Activated naive CD4-positive, alpha-beta T cell treated with anti-CD3 and anti-CD28 coated beads for 36 hours (primary cell): Measurements from ENCODE around the gene KLHL5. TPM values are rescaled to one million over a fixed set of nuclear protein-coding genes. Genes with fewer than 3 reads are reported as not detected.
"Not testable (repeated sequence)": the region's sequence is repeated elsewhere in the genome, so short reads cannot be mapped to it uniquely, and the experiment has no call there.

Source experiments
- CTCF ChIA-PET: fragments of 350-600 bp; sonication (Branson Sonifier 250); formaldehyde crosslinking; loops from one replicate; lab custom pipeline; 2021; ENCODE audit warnings: antibody characterized with exemption; lab: Charles Lee
- DNase-seq: peaks from one replicate; pipeline ENCODE4 v3.0.0-alpha.2; 2020
- H3K27ac Mint-ChIP-seq: one replicate; pipeline ENCODE4 v1.8.0; 2021; ENCODE audit warnings: mild to moderate bottlenecking, mixed read lengths
- H3K27me3 Mint-ChIP-seq: one replicate; pipeline ENCODE4 v1.8.0; 2021; ENCODE audit warnings: low read depth, mixed read lengths
- H3K36me3 Mint-ChIP-seq: one replicate; pipeline ENCODE4 v1.8.0; 2021; ENCODE audit warnings: low read depth, mixed read lengths
- H3K4me1 Mint-ChIP-seq: one replicate; pipeline ENCODE4 v1.8.0; 2021; ENCODE audit warnings: low read depth, mixed read lengths
- H3K4me3 Mint-ChIP-seq: one replicate; pipeline ENCODE4 v1.8.0; 2021; ENCODE audit warnings: mild to moderate bottlenecking, moderate library complexity, mixed read lengths
- H3K9me3 Mint-ChIP-seq: one replicate; pipeline ENCODE4 v1.8.0; 2021; ENCODE audit warnings: mixed read lengths
- intact Hi-C: fragments of 100-400 bp; cut with micrococcal nuclease; formaldehyde crosslinking; loops from one replicate; pipeline ENCODE4 v1.15.1; 2023
- total RNA-seq, 2 experiments: library from RNA; stranded (reverse); gene quantifications; one replicate each; pipeline ENCODE4 v1.2.3, GENCODE V29; 2021

The KLHL5 gene
- total RNA-seq, 2 experiments from 2014 or later: 14.1 to 14.9 TPM

DNA sequence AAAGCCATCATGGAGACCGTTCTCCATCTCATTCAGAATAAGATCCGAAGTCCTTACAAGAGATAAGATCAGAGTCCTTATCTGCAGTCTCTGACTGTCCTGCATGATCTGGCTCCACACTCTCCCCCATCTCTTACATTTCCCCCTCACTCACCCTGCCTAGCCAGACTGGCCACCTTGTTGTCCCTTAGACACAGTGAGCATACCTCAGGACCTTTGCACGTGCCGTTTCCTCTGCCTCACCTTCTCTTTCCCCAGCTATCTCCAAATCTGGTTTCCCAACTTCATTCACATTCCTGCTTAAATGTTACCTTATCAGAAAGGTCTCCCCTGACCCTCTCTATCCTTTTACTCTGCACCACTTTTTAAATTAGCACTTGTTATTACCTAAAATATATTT, 44.0 kb downstream of the KLHL5 start:
- H3K4me1 Mint-ChIP-seq: no peaks in the 10 kb centered on the region
- no peaks in the 10 kb centered on the region for H3K27me3 Mint-ChIP-seq
- H3K4me3 Mint-ChIP-seq: no peak overlapping the region
- intact Hi-C loops: no loop called here
- no peak overlapping the region for H3K27ac Mint-ChIP-seq
- peaks cover 16% of the 10 kb centered on the region for H3K36me3 Mint-ChIP-seq
- CTCF ChIA-PET: interaction anchor here (1.1 kb wide), 1 partner anchor 203 kb away, joined by 3 read pairs; no protein-coding TSS in a partner anchor
- no peaks in the 10 kb centered on the region for H3K9me3 Mint-ChIP-seq
- DNase-seq: no peak

DNA sequence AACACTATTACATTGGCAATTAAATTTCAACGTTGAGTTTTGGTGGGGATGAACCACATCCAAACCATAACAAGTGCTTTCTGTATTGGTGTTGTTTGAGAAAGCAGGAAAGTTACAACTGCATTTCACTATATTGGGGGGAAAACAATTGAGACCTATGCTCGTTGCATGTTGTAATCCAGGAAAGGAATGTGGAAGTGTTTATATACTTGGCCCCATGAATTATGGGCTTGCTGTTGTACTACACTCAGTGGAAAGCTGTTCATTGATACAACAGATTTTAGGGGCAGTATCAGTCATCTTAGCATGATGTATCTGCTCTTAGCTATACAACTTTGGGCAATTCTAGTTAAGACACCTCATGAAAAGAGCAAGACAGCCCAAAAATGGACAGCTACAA, 52.4 kb downstream of the KLHL5 start:
- H3K27ac Mint-ChIP-seq: no peak overlapping the region
- CTCF ChIA-PET: no interaction called here
- peaks cover 2% of the 10 kb centered on the region for H3K9me3 Mint-ChIP-seq
- H3K27me3 Mint-ChIP-seq: no peaks in the 10 kb centered on the region
- peaks cover 22% of the 10 kb centered on the region for H3K4me1 Mint-ChIP-seq
- no peak for DNase-seq
- intact Hi-C loops: no loop called here
- no peak overlapping the region for H3K4me3 Mint-ChIP-seq
- peaks cover 46% of the 10 kb centered on the region for H3K36me3 Mint-ChIP-seq

DNA sequence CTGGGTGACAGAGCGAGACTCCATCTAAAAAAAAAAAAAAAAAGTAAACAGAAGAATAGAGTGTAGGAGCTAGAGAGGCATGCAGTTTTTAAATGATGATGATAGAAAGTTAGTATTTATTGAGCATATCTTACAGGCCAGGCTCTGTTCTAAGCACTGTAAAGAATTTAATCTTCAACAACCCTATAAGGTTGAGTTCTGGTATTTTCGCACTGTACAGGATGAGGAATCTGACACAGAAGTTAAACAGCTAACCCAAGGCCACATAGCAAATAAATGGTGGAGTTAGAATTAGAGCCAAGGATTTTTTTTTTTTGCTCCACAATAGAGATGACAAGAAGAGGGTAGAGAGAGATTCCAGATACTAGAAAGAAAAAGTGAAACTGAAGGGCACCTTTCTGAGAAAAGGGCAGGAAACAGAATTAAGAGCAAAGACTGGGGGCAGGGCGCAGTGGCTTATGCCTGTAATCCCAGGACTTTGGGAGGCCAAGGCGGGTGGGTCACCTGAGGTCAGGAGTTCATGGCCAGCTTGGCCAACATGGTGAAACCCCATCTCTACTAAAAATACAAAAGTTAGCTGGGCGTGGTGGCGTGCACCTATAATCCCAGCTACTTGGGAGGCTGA, 56.1 kb downstream of the KLHL5 start:
- peak overlapping the region; percentile 79 for H3K27ac Mint-ChIP-seq
- peak; percentile 52 for DNase-seq
- intact Hi-C loops: loop anchor here (5.0 kb wide), 1 partner anchor 56 kb away; the partner anchor contains the start of gene KLHL5
- H3K27me3 Mint-ChIP-seq: no peaks in the 10 kb centered on the region
- H3K36me3 Mint-ChIP-seq: peaks cover 46% of the 10 kb centered on the region
- H3K9me3 Mint-ChIP-seq: peaks cover 2% of the 10 kb centered on the region
- no peak overlapping the region for H3K4me3 Mint-ChIP-seq
- H3K4me1 Mint-ChIP-seq: peaks cover 22% of the 10 kb centered on the region
- CTCF ChIA-PET: interaction anchor here (0.6 to 1.2 kb wide), 3 partner anchors 27 to 381 kb away, joined by 3 read pairs; no protein-coding TSS in a partner anchor

DNA sequence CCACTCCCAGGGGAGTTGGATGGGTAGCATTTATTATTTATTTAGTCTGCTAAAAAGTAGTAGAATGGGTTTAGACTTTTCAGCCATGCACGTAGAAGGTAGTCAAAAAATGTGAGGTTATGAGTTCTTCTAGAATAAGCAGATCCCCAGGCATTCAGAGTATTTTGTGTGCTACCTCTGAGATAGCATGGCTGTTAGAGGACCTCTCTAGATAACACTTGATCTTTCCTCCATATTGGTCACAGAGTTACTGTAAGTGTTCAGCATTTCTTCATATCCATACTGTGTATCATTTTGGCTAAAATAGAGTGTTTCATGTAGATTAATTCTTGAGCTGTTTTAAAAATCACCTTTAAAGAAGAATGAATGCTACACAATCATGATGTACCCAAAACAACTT, 58.4 kb downstream of the KLHL5 start:
- Mint-ChIP-seq H3K36me3 (peaks cover 31% of the 10 kb centered on the region), H3K27me3 (no peaks in the 10 kb centered on the region), H3K4me3 (no peak overlapping the region), H3K9me3 (peaks cover 2% of the 10 kb centered on the region), H3K4me1 (peaks cover 22% of the 10 kb centered on the region), H3K27ac (no peak overlapping the region)
- intact Hi-C loops: no loop called here
- CTCF ChIA-PET: no interaction called here
- no peak for DNase-seq

GRCh38 chr4:39124885-39125599, 63.0 kb downstream of the KLHL5 start:
- no peak for DNase-seq
- CTCF ChIA-PET: interaction anchor here (0.6 to 0.7 kb wide), 2 partner anchors 538 to 808 kb away, joined by 3 to 4 read pairs; no protein-coding TSS in a partner anchor
- intact Hi-C loops: no loop called here
- H3K27ac Mint-ChIP-seq: no peak overlapping the region
- H3K9me3 Mint-ChIP-seq: no peaks in the 10 kb centered on the region
- H3K4me3 Mint-ChIP-seq: no peak overlapping the region
- no peaks in the 10 kb centered on the region for H3K27me3 Mint-ChIP-seq
- peaks cover 10% of the 10 kb centered on the region for H3K36me3 Mint-ChIP-seq
- H3K4me1 Mint-ChIP-seq: no peaks in the 10 kb centered on the region

GRCh38 chr4:39125600-39125985, 63.6 kb downstream of the KLHL5 start:
- Mint-ChIP-seq H3K27ac (no peak overlapping the region), H3K4me3 (no peak overlapping the region), H3K36me3 (peaks cover 7% of the 10 kb centered on the region), H3K9me3 (no peaks in the 10 kb centered on the region), H3K27me3 (no peaks in the 10 kb centered on the region), H3K4me1 (no peaks in the 10 kb centered on the region)
- intact Hi-C loops: no loop called here
- no peak for DNase-seq
- CTCF ChIA-PET: interaction anchor here (0.7 kb wide), 1 partner anchor 537 kb away, joined by 3 read pairs; no protein-coding TSS in a partner anchor

DNA sequence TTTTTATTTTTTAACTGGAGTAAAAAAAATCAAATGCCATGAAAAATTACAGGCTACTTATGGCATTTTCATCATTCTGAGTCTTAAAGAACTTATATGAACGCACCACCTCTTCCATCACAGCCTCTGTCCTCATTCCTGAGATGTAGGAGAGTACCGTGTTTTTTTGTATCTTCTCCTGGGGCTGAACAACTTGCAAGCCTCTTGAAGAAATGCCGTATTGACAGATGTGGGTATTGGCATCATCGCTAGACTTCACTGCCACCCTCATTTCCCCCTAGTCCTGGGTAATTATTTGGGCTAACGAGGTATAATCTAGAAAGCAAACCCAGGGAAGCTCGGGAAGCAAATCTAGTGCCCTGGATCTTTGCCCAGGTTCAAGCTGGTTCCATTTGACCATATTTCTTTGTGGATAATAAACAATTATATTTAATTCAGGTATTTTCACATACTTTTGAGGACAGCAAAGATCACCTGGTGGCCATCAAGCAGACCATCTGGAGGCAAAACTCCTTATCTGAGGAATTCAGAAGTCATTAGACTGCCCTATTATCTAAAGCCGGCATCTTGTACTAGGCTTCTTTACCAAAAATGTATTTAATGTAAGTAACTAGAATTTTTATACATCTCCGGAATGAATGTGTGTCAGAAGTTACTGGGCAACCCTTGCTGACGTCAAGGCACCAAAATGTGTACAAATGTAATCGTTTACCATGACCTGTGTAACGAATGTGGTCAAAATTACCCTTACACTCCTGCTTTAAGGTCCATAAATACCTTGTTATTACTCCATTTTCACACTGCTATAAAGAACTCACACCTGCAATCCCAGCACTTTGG, 64.4 kb downstream of the KLHL5 start:
- CTCF ChIA-PET: no interaction called here
- Mint-ChIP-seq H3K36me3 (peaks cover 7% of the 10 kb centered on the region), H3K9me3 (no peaks in the 10 kb centered on the region), H3K27me3 (no peaks in the 10 kb centered on the region), H3K27ac (no peak overlapping the region), H3K4me1 (no peaks in the 10 kb centered on the region), H3K4me3 (no peak overlapping the region)
- intact Hi-C loops: no loop called here
- DNase-seq: no peak

GRCh38 chr4:39133623-39134022, 71.6 kb downstream of the KLHL5 start:
- Mint-ChIP-seq H3K4me1 (peaks cover 10% of the 10 kb centered on the region), H3K36me3 (peaks cover 3% of the 10 kb centered on the region), H3K27ac (no peak overlapping the region), H3K4me3 (no peak overlapping the region), H3K27me3 (no peaks in the 10 kb centered on the region), H3K9me3 (no peaks in the 10 kb centered on the region)
- intact Hi-C loops: loop anchor here (2.0 kb wide), 1 partner anchor 101 kb away; the partner anchor contains the start of gene TMEM156
- CTCF ChIA-PET: interaction anchor here (0.7 to 9.3 kb wide), 18 partner anchors 12 to 374 kb away, joined by 3 to 162 read pairs (median 6); partner anchors contain the start of gene WDR19
- no peak for DNase-seq

DNA sequence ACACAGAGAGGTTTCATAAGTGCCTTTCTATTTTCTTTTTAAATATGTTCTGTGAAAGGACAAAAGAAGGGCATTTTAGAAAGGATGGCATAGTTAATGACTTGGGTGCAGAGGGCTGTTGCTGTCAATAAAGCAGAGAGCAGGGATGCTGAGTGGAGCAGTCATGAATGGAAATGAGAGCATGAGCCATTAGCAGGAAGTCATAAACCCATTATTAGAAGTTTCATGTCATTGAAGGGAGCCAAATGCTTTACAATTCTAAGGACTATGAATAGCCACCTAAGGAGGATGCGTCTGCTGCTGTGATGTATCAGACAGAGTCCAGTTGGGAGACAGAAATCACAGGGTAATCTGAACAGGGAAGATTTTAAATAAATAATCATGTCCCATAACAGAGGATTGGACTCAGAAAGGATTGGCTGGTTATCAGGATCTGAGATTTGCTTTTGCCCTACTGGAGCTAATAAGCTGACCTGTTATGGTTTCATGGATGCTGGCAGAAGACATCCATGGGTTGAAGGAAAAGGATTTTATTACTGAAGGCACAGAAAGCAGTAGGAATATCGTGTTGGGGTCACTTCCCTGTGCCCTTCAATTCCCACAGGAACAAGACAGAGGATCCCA, 72.8 kb downstream of the KLHL5 start:
- Mint-ChIP-seq H3K4me3 (no peak overlapping the region), H3K36me3 (no peaks in the 10 kb centered on the region), H3K27me3 (no peaks in the 10 kb centered on the region), H3K9me3 (no peaks in the 10 kb centered on the region), H3K4me1 (peaks cover 10% of the 10 kb centered on the region), H3K27ac (no peak overlapping the region)
- CTCF ChIA-PET: interaction anchor here (0.5 to 9.3 kb wide), 37 partner anchors 11 to 391 kb away, joined by 3 to 162 read pairs (median 5); partner anchors contain the start of gene WDR19
- intact Hi-C loops: loop anchor here (1.0 to 2.0 kb wide), 5 partner anchors 90 to 375 kb away; partner anchors contain the start of gene TMEM156
- DNase-seq: no peak

- CTCF ChIA-PET: interaction anchor here (1.5 kb wide), 1 partner anchor 234 kb away, joined by 3 read pairs; no protein-coding TSS in a partner anchor
- intact Hi-C loops, DNase-seq, H3K27me3 Mint-ChIP-seq, H3K4me3 Mint-ChIP-seq, H3K27ac Mint-ChIP-seq, H3K9me3 Mint-ChIP-seq, H3K36me3 Mint-ChIP-seq: not testable (repeated sequence)
- peaks cover 10% of the 10 kb centered on the region for H3K4me1 Mint-ChIP-seq
Measured at GRCh38 chr4:39138227-39138626, 76.2 kb downstream of the KLHL5 start.

DNA sequence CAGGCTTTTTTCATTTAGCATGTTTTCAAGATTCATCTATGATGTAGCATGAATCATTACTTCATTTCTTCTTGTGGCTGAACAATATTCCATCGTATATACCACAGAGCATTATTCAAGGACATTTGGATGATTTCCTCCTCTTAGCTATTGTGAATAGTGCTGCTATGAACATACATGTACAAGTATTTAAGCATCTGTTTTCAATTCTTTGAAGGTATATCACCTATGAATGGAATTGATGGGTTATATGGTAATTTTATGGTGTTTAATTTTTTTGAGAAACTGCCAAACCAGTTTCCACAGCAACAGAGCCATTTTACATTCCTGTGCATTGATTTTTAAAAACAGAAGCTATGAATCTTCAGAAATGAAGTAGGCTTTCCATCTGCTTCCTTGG, 84.2 kb downstream of the KLHL5 start:
- Mint-ChIP-seq H3K4me3 (no peak overlapping the region), H3K4me1 (peaks cover 4% of the 10 kb centered on the region), H3K27ac (no peak overlapping the region), H3K27me3 (no peaks in the 10 kb centered on the region), H3K36me3 (no peaks in the 10 kb centered on the region), H3K9me3 (no peaks in the 10 kb centered on the region)
- CTCF ChIA-PET: interaction anchor here (1.4 kb wide), 1 partner anchor 387 kb away, joined by 3 read pairs; no protein-coding TSS in a partner anchor
- no peak for DNase-seq
- intact Hi-C loops: no loop called here
